Measurements from ENCODE around the gene MARS1.

The MARS1 gene

DNA sequence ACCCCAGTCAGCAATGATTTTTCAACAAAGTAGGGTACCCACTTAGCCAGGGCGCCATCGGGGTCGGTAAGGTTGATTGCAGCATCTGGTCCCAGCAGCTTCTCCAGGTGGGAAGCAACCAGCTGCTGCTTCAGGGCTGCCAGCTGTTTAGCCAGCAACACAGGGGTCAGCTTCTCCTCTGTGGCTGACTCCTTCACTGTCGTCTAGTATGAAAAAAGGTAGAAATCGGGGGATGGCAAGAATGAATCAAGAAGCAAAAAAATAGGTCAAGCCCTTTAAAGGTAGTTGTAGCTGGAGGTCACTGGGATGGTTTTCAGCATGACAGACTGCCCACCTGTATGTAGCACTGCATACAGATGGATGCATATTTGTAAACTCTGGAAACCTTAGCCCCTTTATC, 46.4 kb downstream of the MARS1 start:
- no peak for DNase-seq

DNA sequence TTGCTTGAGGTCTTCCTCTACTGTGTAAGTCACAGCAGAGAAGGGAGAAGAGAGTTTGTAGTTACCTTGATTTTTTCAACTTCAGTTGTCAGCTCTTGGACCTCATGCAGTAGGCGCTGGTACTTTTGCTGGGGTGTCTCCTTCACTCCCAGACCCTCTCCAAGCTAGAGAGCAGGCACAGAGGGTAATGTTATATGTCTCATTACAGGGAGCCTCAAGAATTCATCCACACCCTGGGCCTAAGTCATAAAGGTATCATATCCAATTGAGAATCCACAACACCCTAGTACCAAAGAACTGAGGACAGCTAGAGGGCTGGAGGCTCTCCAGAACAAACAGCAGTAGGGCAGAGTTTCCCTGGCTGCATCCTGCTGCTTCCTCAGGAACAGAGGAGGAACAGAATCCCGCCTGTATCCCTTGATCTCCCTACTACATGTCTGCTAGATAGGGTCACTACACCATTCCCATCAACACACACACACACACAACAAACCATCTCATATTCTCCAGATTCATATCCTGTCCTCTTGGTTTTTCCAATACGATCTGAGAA, 47.2 kb downstream of the MARS1 start:
- no peak for DNase-seq

DNA sequence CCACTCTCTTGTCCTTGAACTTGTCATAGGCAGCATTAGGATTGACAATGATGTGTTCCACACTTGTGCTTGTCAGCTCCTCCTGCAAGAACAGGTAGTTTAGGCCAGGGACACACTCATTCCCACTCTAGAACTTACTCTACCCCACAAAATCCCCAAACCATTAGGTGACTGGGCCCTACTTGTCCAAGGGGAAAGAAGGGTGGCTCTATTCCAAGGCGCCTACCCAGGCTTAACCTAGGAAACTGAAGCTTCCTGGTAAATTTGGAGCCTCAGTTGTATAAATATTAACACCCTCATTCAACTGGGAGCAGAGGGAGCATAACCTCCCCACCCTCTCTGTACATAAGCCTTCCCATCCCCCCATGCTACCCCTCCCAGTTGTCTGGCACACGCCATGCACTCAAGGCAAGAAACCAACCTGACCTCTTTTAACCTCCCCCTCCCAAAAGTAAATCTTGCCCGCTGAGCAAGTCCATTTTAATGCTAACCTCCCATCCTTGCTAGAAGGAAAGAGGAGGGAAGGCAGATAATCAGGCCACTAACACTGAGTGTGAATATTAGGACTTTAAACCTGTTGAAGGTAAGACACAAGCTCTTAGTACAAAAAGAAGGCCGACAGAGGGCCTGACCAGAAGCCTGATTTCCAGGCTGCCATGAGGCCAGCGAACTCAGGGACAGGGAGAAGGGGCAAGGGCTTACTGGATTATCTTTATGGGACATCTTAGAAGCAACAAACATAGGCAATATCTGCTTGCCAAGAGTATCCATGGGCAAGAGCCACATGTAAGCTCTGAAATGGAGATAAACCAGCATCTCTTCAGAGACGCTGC, 48.1 kb downstream of the MARS1 start:
- DNase-seq = no peak

DNA sequence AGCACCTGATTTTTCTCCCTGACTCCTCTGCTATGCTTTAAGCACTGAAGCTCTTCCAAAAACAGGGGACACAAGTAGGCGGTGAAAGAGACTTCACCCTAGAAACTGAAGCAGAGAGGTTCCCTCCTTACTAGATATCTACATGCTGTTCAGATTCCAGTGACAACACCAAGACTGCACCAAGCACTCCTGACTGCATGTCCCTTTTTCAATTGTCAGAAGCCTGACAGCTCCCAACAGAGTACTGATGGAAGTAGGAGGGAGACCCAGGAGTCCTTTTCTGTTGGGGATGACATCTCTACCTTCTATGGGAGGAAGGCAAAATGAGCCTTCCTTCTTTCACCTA, 48.7 kb downstream of the MARS1 start:
- no peak for DNase-seq

DNA sequence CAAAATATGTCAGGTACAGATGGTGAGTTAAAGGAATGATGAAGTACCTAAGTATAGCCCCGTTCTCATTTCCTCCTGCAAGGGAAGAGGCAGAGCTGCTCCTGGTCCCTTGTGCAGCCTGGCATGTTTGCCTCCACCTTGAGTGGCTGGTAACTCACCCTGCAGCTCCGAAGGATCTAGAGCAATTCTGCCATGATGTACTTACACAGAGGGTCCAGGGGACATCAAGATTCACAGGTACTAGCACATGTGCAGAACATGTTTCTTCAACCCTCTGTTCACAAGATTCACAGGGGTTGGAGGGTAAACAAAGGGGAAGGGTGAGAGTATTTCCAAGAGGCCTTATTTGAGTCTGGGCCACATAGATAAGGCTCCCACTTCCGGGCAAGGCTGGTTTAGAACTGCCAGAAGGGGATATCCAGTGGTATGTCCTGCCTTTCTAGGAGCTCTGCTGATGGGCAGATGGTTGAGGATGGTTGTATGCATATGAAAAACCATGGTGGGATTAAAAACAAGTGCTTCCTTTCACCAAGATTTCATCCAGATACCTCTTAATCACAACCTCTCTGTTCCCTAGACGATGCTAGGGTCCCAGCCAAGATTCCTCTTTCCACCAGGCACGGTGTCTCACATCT, 51.4 kb downstream of the MARS1 start:
- DNase-seq = no peak

DNA sequence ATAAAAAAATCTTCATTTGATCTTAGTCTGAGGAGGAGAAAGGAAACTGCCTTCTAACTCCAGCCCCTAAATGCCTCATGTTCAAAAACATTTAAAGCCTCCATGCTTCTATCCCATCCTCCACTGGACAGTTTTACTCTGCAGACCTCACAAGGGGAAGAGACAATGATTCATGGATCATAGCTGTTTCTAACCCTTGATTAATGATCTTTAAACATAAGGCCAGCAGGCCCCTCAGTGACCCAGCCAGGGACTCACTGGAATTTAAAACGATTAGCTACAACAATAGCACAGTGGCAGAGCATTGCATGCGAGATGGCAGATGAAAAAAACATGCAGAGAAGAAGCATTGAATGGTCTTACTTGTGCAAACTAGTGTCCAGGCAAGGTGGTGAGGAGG, 53.1 kb downstream of the MARS1 start:
- DNase-seq = no peak

DNA sequence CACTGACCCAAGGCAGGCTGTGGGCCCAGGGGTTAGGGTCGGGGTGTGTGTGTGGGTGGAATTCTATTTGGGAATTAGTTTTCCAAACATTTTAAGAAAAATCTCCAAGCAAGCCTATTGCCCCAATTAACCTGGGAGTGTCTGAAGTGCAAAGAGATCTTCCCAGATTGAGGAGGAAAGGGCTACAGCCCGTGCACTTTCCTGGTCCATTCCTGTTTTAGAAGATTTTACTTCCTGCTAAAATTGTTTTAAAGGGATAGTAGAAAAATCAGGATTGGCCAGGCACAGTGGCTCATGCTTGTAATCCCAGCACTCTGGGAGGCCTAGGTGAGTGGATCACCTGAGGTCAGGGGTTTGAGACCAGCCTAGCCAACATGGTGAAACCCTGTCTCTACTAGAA, 53.8 kb downstream of the MARS1 start:
- no peak for DNase-seq

DNA sequence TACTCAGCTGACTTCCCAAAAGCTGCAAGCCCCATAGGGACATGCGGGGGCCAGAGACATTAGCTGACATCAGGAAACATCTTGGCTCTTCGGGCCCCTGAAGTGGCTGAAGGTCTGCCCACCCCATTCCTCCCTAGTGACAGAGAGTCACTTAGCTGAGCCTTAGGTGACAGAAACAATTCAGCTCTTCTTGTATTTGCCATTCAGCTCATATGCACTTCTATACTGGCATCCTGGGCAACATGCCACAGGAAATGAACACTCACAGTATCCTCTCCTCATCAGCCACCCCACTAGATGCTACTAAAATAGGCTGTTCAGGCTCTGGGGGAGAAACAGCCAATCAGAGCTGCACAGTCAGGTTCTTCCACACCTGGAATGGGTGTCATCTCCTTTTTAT, 55.7 kb downstream of the MARS1 start:
- no peak for DNase-seq

DNA sequence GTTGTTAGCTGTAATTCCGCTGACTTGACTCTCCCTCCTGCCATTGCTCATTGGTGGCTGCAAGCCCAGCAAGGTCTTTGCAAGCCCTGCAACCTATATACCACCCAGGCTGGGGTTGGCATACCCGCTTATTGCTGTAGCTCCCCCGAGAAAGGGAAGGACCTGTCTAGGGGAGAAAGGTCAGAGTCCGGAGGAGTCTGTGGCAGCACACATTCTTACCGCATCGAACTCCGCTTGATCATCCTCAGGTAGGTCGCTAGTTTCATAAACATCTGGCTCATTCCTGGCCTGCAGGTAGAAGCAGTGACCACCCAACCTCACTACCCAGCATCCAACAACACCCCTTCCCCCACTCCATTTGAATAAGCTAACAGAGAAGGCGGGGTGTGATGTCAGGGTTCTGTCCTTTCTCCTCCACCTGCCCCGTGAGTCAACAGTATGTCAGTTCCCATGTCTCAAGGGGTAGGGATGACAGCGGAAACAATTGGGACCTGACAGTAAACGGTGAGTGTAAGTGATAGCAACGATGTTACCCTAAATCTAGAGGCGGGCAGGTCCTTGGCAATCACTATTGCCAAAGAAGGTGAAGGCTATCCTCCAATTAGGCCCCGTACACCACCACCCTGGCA, 58.1 kb downstream of the MARS1 start:
- no peak for DNase-seq

DNA sequence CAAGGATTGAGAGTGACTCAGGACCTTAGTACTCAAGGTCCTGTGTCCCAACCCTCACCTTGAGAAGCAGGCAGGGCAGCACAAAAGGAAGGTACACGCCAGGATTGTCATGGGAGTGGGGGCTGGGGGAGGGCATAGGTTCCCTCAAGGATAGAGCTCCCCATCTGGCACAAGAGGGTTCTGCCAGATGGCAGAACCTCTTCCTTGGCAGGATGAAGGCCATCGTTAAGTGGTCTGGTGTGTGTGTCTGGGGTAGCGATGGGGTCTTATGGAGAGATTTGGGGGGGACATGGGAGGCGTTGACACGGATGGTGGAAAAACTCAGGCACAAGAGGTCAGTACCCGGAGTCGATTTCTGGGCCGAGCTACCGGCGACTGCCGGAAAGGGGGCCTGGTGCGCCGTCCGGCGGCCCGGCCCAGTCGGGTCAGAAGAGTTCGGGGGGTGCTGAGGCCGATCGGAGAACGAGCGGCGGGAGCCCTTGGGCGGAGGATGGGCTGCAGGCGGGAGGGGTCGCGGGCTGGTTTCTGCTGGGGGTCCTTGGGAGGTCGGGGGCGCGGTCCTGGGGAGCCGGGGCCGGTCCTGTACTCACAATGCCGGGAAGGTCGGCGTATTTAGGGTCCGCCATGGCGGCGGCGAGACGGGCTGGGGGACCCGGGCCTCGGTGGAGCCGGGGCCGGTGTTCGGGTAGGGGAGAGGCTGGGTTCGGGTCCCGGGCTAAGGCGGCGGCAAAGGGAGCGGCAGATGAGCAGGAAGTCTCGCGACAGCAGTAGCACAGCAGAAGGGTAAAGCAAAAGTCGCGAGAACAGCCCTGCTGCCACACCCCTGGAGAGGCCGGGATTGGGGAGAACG, 58.8 kb downstream of the MARS1 start, which contains the start of gene DCTN2:
TSS of gene DCTN2 (minus strand) at position 755 of the 850 bp plus-strand sequence. CDS start at position 626, 129 bp downstream.
- peak; percentile 98 for DNase-seq

DNA sequence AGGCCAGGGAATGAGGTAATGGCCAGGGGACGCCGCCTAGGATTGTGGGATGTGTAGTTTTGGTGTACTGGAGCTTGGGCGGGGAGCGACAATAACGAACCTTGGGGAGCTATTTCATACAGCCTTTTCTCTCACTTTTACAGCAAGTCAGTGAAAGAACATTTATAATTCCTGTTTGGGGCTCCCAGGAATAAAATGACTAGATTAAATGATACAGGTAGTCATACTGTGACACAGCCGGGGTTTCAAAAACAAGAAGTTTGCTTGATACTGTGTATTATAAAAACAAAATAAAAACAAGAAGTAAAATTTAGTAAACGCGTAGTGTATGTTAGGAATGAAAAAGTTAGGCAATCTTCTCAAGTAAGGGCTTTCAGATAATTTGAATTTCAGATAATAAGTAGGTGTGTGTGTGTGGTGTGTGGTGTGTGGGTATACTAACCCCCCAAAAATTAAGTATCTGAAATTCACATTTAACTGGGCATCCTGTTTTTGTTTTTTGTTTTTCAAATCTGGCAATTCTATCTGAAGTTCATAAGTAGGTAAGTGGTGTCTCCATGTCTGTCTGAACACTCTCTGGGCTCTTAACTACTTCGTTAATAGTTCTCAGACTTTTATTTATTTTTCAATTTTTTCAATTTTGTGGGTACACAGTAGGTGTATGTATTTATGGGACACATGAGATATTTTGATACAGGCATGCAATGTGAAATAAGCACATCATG, 59.6 kb downstream of the MARS1 start:
- DNase-seq = no peak

DNA sequence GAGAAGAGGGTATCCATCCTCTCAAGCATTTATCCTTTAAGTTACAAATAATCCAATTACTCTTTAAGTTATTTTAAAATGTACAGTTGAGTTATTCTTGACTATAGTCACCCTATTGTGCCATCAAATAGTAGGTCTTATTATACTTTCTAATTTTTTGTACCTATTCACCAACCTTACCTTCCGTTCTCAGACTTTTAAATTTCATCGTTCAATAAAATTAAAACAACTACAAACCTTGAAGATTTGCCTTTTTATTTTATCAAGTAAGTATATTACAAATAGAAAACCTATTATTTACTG, 60.1 kb downstream of the MARS1 start:
- no peak for DNase-seq

DNA sequence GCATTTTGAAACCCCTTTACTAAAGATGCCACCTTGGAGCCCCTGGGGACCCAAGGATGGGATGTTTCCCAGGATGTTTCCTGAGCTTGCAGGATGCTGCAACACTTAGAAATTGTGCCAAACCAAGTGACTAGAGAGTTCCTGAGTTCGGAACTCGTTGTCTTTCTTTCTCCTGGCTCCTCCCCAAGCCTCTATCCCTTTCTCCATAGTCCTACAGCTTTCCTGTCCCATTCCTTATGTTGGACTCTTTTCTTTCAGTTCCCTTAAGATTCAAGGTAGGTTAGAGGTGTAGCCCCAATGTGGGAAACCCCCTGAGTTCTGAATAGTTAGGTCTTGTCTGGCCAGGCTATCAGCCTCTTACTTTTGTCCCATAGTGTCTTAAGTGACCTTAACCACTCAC, 60.6 kb downstream of the MARS1 start:
- DNase-seq = no peak

DNA sequence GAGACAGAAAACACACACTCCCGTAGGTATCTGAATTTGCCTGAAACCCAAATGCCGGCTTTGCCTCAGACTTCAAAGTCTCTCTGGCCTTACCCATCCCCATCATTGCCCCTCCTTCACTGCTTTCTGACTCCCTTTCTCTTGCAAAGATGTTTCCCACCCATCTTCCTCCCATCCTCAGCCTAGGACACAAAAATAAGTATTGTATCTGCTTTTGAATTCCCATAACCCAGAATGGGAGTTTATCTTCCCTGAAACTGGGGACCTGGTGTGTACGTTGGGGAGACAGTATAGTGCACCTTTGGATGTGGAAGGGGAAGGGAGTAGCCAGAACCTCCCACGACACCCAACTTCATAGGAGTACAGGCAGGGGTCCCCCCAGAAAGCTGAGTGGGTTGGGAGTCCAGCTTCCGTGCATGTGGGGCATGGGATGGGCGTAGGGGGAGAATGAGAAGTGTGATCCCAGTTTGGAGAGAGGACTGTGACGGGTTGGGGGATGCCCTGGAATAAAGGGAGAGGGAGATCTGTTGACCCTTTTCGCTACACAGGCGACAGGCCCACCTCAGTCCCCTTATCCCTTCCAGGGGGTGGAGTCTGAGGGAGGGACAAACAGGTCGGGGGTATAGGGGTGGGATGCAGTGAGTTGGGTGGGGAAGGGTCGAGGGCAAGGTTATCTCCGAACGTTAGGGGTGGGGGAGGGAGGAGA, 61.5 kb downstream of the MARS1 start:
- no peak for DNase-seq

DNA sequence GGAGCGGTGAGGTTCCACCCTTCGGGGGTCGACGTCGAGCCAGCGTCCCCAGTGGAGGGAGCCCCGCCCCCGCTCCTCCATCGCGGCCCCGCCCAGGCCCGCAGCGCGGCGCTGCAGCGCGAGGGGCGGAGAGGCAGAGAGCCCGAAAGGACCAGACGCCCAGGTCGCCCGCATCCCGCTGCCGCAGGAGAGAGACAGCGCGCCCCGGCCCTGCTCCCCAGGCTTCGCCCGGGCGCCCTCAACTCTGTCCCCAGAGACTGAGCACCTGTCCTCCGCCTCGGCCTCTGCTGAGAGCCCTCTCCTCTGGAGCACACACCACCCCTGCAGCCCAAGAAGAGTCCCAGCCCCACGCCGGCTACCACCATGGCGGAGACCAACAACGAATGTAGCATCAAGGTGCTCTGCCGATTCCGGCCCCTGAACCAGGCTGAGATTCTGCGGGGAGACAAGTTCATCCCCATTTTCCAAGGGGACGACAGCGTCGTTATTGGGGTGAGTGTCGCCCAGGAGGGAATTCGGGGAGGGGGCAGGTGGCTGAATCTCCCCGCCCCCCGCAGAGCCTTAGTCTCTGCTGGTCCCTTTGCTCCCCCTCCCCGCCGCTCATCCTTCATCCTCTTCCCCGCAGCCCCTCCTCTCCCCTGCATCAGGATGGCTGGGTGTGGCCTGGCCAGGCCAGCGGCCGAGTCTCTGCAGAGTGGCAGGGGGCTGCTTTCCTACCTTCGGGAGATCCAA, 62.2 kb downstream of the MARS1 start, which contains the start of gene KIF5A:
TSS of gene KIF5A (plus strand) at position 136 of the 732 bp plus-strand sequence. CDS start at position 364, 228 bp downstream.
- DNase-seq = peak; percentile 57

DNA sequence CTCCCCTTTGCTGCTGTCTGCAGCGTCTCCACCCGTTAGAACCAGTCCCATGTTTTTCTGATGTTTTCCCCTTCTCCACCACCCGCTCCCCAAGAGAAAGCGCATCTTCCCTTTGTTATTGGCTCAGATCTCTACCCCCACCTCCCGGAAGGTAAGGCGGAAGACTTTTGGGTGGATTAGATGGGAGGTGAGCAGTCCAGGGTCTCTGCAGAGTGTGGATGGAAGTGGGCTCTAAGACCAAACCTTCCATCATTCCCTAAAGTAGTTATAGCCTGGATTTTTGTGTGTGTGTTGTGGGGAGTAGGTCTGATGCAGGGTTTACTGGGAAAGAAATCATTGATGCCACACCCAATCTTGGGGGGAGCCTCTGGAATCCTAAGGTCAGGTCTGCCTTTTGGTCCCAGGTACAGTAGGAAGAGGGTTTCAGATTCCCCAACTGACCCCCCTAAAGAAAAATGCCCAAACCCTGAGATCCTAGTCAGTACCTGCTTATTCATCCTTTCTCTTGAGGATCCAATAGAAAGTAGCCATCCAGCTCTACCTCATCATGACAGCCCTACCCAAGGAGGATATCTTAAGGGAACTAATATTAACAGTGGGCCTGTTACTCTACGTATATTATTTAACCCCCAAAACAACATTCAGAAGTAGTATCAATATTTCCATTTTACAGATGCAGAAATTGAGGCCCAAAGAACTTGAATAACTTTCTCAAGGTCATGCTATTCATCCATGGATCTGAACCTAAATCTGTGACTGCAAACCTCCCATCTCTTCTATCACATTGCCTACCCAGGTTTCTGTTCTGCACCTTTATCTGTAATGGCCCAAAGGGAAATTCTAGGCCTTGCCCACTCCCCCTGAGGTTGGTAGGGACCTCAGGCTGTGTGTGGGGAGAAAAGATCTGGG, 63.0 kb downstream of the MARS1 start:
- DNase-seq = no peak

DNA sequence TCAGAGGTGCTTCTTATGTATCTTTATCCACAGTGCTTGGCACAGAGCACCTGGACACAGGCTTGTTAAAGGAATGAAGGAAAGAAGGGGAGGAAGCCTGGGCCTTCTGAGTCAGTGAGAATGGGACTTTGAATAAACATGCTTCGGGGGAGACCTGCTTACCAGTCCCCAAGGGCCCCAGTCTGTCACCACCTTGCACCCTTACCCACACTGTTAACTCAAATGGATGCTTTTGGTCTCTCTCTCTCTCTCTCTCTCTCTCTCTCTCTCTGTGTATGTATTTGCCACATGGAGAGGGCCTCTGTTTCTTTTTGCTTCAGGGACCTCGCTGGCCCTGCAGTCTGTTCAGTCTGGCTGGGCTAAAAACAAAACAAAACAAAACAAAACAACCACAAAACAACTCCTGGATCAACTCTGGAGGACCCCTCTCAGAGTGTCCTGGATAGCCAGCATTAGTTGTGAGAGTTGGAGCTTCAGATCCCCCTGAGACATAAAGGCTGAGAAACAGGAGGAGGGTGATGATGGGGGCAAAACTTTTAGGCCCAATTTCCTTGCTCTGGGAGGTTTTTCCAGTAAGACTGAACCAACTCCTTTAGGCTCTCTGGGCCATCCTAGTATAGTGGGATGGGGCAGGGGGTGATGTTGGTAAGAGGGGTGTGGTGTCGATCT, 63.9 kb downstream of the MARS1 start:
- DNase-seq = no peak

DNA sequence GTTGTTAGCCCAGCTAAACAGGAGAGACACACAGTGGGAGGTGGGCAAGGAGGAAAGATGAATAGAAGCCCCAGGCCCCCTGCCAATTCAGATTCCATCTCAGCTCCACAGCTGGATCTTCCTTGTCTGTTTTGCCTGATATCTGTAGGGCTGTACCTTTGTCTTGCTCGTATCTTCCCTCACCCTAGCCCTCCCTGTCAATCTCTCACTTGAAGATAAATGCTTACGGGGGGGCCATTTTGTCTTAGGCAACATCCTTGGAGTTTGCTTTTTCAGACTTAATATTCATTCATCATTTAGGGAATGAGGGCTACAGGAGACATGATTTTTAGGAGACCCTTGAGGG, 64.4 kb downstream of the MARS1 start:
- no peak for DNase-seq

DNA sequence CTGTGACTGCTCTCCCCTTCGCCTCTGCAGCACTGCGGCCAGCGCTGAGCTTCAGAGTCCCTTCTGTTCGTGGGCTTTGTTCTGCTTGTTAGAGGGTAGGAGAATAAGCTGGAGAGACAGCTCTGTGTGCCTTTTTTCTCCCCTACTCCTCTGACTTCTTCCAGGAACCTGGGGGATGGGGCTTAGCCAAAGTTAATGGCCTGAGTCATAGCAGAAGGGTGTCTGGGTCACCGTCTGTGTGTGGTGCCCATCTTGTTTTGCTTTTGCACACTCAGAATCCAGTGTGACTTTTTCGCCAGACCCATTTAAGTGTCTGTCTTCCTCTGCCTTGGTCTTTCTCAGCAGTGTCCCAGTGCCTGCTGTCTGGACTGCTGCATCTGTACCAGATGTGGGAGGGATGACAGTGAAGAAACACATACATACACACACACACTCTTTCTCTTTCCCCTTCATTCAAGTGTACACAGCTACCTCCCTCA, 65.0 kb downstream of the MARS1 start:
- no peak for DNase-seq
